HEK293T (cell line): ENCODE data around the gene HNMT.

ENCODE experiments used
- BHLHE40 ChIP-seq: fragments of 450-650 bp; IDR thresholded peaks from 2 replicates; pipeline ENCODE4 v1.6.1; 2016; ENCODE audit warnings: mild to moderate bottlenecking, moderate library complexity, borderline replicate concordance
- ELF4 ChIP-seq: fragments of 450-650 bp; IDR thresholded peaks from 2 replicates; pipeline ENCODE4 v1.6.1; 2017; ENCODE audit warnings: antibody characterized with exemption
- FOXK2 ChIP-seq: fragments of 450-650 bp; IDR thresholded peaks from 2 replicates; pipeline ENCODE4 v1.6.1; 2016; ENCODE audit warnings: mild to moderate bottlenecking
- FOXM1 ChIP-seq: fragments of 450-650 bp; IDR thresholded peaks from 2 replicates; pipeline ENCODE4 v1.6.1; 2017; ENCODE audit warnings: mild to moderate bottlenecking, borderline replicate concordance
- HDGF ChIP-seq: fragments of 450-650 bp; IDR thresholded peaks from 2 replicates; pipeline ENCODE4 v1.6.1; 2017; ENCODE audit warnings: antibody characterized with exemption, borderline replicate concordance
- NFRKB ChIP-seq: fragments of 450-650 bp; IDR thresholded peaks from 2 replicates; pipeline ENCODE4 v1.6.1; 2016; ENCODE audit warnings: mild to moderate bottlenecking, moderate library complexity
- SUZ12 ChIP-seq: fragments of 450-650 bp; IDR thresholded peaks from 2 replicates; pipeline ENCODE4 v1.6.1; 2016; ENCODE audit warnings: mild to moderate bottlenecking
- ZNF384 ChIP-seq: fragments of 450-650 bp; IDR thresholded peaks from 2 replicates; pipeline ENCODE4 v1.6.1; 2016
- TF ChIP-seq, protein P1 (sequence below): fragments of 450-650 bp; IDR thresholded peaks from 2 replicates; pipeline ENCODE4 v1.6.1; 2016

DNA sequence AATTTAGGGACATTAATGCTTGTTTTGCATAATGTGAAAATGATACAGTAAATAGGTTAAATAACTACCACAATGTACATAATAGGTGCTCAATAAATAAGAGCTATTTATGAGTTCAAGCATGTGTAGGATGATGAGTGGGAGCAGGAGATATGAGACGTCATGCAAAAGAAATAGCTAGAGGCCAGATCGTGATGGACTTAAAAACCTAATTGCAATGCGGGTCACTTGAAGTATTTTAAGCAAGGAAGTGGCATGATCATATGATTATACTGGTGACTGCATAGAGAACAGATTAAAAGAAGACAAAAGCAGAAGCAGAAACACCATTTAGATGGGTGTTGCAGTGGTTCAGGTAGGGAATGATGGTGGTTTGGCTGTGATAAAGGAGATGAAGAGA lies 78.0 kb downstream of the HNMT start:
- TF ChIP-seq, protein P1, sequence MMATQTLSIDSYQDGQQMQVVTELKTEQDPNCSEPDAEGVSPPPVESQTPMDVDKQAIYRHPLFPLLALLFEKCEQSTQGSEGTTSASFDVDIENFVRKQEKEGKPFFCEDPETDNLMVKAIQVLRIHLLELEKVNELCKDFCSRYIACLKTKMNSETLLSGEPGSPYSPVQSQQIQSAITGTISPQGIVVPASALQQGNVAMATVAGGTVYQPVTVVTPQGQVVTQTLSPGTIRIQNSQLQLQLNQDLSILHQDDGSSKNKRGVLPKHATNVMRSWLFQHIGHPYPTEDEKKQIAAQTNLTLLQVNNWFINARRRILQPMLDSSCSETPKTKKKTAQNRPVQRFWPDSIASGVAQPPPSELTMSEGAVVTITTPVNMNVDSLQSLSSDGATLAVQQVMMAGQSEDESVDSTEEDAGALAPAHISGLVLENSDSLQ, result no peak
- TF ChIP-seq NFRKB, result no peak
- TF ChIP-seq BHLHE40, result no peak
- no peak for TF ChIP-seq ELF4
- TF ChIP-seq FOXM1, result no peak
- TF ChIP-seq FOXK2, result no peak
- no peak for TF ChIP-seq ZNF384
- no peak for TF ChIP-seq HDGF
- TF ChIP-seq SUZ12, result no peak
